Inferior parietal cortex (tissue), 1 donor: ENCODE measurements around the gene SEC11C.

Source experiments
- DNase-seq: peaks from one replicate; pipeline ENCODE4 v3.0.0-alpha.2; 2016; ENCODE audit errors: extremely low spot score

The SEC11C gene

DNA sequence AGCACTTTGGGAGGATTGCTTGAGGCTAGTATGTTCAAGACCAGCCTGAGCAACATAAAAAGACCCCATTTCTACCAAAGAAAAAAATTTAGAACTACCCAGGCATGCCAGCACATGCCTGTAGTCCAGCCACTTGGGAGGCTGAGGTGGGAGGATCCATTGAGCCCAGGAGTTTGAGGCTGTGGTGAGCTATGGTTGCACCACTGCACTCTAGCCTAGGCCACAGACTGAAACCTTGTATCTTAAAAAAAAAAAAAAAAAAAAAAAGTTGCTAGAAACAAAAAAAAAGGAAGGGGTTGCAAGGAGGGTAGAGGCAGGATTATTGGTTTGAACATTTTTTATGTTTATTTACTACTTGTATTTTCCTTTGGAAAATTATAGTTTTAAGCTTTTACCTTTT, 4.8 kb downstream of the SEC11C start:
- no peak for DNase-seq

DNA sequence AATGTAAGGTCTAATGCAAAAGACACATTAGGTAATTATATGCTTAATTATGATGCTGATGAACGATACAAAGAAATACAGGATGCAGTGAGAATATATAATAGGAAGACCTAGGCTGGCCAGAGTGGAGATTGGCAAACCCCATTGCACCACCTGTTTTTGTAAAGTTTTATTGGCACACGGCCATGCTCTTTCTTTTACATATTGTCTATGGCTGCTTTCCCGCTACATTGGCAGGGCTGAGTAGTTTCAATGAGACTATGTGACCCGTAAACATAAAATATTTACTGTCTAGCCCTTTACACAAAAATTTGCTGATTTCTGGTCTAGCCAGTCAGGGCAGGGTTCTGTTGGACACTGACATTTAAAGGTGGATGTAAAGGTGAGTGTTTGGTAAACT, 5.4 kb downstream of the SEC11C start:
- DNase-seq = no peak

DNA sequence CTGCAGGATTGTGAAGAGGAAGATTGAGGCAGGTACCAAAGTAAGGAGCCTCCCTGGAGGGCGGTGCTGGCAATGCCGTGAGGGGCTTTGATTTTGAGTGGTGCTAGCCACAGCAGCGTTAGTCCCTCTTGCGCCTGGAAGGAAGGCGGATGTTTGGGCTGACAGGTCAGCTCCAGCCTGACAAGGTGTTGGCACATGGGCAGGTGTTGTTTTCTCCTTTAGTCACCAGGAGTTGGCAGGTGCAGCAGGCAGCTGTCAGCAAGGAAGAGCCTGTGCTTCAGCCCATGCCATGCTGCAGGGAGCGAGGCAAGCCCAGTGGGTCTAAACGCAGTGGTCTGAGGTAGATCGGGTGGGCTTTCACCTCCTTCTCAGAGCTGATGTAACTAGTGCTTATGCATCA, 8.5 kb downstream of the SEC11C start:
- no peak for DNase-seq

DNA sequence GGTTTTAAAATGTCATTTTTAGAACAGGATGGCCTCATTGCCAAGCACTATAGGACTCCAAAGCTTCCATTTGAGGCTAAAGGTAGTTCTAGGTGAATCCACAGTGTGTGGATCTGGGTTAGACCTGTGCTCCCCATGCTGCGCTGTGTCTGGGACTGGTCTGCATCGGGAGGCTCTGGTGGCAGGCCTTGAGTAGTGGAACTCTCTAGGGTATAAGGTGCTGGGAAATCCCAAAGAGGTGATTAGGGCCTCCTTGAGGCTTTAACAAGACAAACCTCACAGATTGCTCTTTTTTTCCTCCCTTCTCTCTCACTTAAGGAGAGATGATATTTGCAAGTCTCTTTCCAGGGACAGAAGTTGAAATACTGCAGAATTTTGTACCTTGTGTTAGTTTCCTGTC, 9.3 kb downstream of the SEC11C start:
- no peak for DNase-seq

DNA sequence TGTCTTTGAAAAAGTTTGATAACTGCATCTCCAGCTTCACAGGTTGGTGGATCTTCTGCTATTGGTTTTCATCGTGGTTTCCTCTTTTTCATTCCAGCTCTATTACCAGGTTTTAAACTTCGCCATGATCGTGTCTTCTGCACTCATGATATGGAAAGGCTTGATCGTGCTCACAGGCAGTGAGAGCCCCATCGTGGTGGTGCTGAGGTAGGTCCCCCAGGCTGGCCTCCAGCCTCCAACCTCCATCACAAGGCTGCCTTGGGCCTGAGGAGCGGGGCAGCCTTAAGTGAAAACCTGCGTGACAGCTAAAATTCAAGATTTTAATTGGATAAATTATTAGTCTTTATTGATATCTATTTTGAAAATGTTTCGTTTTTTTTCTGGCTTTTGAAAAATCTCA, 9.7 kb downstream of the SEC11C start:
- DNase-seq = no peak

DNA sequence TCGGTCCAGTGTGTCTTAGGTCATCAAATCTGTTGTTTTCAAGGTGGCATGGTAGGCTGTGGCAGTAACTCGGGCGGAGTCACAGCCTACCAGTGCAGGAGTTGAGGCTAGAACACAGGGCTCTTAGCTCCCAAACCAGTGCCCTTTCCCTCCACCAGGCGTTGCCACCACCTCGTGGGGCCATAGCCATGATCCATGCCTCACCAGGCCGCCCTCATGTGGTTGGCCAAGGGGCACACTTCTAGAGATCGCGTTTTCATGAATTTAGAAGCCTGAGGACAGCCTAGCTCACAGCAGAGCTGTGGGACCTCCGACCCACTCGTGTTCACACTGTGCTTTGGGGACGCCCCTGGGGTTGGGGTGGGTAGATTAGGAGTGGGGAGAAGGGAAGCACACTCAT, 10.6 kb downstream of the SEC11C start:
- no peak for DNase-seq

GRCh38 chr18:59155153-59155552, 15.5 kb downstream of the SEC11C start:
- no peak for DNase-seq

DNA sequence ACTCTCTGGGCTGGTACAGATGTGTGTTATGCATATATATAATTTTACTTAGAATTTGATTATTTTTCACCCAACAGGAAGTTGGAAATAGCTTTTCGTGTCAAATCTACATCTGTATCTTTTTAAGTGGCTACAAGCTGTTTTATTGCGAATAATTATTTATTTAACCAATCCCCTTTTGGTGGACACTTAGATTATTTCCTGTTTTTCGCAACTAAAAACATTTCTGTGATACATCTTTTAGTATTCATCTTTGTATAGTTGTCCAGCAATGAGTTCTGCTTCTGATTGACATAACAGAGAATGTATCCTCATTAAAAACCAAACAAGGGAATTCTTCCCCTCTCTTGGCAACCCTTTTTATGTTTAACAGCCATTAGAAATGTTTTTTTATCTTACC, 16.6 kb downstream of the SEC11C start:
- no peak for DNase-seq

DNA sequence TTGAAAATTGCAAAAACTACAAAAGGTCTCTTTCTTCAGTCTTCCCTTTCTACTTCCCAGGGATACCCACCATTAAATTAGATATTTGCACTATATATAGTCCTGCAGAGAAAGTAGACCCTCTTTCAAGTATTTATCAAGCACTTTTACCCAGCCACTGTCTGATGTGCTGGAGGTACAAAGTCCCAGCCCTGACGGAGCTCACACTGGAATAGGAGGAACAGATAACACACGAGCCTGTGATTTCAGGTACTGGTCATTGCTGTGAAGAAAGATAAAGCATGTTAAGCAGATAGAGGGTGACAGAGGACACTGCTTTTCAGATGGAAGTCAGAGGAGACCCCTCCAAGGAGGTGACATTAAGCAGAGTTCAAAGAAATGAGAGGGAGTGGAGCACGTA, 19.6 kb downstream of the SEC11C start:
- DNase-seq = no peak

DNA sequence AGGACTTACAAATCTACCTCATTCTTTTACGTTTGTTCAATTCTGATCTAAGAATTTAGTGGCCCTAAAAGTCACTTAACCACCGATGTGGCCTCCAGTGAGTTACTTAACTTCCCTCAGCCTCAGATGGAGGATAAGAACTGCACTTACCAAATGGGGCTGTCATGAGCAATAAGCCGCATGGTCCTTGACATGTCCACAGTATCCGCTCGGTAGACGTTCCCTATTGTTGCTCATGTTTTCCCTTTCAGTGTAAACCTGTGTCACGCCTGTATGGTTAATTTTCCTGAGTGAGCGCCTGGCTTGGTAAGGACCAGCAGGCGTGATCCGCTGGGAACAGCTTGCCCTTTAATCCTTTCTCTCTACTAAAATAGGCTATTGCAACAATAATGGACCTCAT, 20.3 kb downstream of the SEC11C start:
- no peak for DNase-seq

GRCh38 chr18:59172664-59173249, 33.1 kb downstream of the SEC11C start:
- DNase-seq = no peak

- no peak for DNase-seq
Measured at GRCh38 chr18:59177485-59177884, 37.8 kb downstream of the SEC11C start.

DNA sequence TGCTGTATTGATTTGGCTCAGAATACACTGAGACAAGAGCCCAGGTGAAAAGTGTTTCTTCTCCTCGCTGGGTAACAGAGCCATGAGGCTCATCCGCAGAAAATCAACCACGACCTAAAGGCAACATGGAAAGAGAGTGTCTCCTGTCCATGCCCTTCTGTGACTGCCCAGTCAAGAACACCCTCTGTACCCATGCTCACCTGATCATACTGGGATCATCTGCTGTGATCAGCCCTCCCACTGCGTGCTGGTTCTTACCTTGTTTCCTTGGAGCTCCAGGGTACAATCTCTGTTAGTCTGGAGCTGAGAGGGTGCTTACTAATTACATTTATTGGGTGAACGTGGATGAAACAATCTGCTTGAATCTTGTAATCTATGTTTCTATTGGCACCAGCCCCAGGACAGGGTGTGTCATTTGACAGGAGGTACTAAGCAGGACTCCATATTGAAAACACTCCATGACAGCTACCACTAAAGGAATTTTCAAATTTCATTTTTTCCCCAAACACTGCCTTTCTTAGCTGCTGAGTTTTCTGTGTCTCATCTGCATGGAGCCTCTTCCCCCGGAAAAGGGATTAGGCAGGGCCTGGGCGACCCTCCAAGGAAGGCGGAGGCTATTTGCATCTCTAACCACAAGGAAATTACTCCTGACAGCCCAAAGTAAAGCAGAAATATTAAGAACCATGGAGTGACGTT, 40.6 kb downstream of the SEC11C start:
- no peak for DNase-seq

- no peak for DNase-seq
Measured at GRCh38 chr18:59182673-59183072, 43.0 kb downstream of the SEC11C start.

DNA sequence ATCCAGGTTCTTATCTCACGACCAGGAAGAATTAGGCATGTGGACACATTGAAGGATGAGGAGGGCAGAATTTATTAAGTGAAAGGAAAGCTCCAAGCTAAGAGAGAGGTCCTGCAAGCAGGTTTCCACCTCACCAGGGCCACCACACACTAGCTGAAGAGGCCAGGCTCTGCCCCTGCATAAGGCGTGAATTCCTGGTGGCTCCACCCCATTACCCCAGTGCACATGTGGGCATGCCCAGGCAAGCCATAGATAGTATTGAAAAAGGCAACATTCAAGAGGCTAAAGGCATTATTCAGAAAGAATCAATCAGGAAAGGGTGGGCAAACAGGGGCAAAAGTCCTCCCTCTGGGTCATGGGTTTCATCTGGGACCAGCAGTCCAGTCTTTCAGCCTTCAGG, 49.3 kb downstream of the SEC11C start:
- no peak for DNase-seq

- no peak for DNase-seq
Measured at GRCh38 chr18:59189746-59190145, 50.1 kb downstream of the SEC11C start.

DNA sequence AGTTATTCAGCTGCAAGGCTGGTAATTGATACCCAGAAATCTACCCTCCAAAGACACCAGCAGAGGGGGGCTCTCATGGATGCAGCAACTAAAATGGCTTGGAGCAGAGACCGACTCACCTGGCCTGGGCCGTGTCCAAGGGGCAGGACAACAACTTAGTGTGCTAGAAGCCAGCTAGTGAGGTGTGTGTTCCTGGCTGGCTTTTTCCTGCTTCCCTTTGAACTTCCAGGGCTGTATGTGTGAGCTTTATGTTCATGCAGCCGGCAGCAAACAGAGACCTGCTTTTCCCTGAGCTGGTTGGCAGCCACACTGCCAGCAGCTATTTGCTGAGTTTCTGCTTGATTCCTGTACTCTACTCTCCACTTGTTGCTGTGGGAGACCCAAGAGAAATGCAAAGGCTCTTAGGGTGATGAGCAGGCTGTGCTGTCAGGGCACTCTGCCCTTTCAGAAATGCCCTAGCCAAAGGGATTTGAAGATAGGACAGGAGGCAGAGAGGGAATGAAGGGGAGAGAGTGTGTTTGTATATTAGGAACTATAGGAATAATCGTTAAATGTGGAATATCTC, 56.6 kb downstream of the SEC11C start:
- DNase-seq = no peak

- no peak for DNase-seq
Measured at GRCh38 chr18:59197636-59198035, 58.0 kb downstream of the SEC11C start.

GRCh38 chr18:59198215-59198614, 58.5 kb downstream of the SEC11C start:
- no peak for DNase-seq

DNA sequence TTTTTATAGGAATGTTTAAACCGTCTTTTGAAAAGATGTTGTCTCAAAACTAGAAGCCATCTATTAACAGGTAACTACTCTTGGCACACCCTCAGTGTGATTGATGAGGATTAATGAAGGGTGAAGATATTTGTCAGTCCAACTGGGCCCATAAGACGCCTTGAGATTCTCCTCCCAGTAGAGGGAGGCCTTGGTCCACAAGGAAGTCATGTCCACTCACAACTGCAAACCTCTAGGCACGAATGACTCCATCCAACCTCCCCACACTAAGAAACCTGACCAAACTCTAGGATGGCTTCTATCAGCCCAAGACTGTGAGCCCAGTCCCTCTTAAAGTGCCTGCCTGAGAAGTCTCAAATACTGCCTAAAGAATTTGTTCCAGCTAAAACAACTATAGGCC, 61.1 kb downstream of the SEC11C start:
- no peak for DNase-seq

DNA sequence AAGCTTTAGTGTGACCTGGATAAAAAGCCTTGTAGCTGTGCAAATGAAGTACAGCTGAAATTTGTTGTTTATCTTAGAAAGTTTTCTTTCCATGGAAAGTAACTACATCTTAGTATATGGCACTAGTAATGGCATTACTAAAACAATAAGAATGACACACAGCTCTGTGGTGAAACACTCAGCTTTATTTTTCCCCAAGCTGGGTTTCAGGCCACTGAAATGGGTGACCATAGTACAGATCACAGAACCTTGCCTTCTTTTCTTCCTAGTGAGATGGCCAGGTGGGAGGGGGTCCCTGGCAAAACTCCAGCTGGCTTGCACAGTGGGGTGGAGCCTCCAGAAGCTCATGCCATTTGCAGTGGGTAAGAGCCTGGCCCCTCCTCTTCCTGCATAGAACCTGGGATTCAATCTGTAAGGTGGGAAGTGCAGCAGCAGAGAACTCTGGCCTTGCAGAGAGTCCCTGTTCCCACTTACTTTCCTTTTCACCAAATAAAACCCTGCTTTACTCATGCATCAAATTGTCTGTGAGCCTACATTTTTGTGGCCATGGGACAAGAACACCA, 62.7 kb downstream of the SEC11C start:
- DNase-seq = no peak

DNA sequence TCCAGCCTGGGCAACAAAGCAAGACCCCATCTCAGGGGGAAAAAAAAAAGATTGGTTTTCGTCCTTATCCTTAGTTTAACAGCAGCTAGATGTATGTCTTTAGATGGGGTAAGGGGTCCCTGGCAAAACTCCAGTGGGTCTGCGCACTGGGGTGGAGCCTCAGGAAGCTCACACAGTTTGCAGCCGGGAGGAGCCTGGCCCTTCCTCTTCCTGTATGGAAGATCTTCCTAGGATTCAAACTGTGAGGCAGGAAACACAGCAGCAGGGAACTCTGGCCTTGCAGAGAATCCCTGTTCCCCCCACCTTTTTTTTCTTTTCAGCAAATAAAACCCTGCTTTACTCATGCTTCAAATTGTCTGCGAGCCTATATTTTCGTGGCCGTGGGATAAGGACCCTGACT, 67.8 kb downstream of the SEC11C start:
- no peak for DNase-seq
